Measurements from ENCODE around the gene XPC. TPM values are rescaled to one million over a fixed set of nuclear protein-coding genes. Genes with fewer than 3 reads are reported as not detected.

The XPC gene
- total and polyA plus RNA-seq, 4 donors, result 12.7 to 26.7 (median 14.2) TPM

DNA sequence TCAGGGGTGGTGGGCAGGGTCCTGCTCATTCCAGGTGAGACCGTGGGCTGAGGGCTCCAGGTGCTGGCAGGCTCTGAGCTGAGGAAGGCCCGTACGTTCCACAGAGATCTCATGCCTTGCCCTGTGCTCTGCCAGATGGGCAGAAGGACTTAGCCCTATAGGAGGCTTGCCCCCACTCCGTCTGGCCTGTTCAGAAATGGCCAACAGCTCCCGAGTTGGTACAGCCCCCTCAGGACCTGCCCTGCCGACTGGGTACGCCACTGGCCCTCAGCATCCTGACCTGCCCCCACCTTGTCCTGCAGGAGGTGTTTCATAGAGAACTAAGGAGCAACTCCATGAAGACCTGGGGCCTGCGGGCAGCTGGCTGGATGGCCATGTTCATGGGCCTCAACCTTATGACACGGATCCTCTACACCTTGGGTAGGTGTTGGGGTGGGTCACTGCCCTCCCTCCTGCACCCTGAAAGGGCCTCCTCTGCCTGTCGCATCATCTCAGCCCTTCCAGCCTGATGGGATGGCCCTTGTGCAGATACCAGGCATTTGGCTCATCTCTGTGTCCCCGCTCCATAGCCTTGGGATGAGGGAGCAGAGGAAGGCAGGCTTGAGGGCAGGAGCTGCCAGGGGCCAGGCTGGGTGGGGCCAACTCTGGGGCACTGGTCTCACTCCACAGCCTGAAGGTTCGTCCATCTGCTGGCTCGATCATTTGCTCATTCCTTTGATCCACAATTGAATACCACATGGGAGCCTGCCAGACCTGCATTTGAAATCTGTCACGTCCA is 39.3 kb downstream of the XPC start:
- H3K36me3 ChIP-seq (ENCODE audit: control insufficient read depth in 4 of 4, insufficient read depth in 3 of 4, low read depth in 1 of 4, low read length in 3 of 4), result peaks cover 0 to 22% (median 16%) of the 10 kb centered on the region in 4 donors

DNA sequence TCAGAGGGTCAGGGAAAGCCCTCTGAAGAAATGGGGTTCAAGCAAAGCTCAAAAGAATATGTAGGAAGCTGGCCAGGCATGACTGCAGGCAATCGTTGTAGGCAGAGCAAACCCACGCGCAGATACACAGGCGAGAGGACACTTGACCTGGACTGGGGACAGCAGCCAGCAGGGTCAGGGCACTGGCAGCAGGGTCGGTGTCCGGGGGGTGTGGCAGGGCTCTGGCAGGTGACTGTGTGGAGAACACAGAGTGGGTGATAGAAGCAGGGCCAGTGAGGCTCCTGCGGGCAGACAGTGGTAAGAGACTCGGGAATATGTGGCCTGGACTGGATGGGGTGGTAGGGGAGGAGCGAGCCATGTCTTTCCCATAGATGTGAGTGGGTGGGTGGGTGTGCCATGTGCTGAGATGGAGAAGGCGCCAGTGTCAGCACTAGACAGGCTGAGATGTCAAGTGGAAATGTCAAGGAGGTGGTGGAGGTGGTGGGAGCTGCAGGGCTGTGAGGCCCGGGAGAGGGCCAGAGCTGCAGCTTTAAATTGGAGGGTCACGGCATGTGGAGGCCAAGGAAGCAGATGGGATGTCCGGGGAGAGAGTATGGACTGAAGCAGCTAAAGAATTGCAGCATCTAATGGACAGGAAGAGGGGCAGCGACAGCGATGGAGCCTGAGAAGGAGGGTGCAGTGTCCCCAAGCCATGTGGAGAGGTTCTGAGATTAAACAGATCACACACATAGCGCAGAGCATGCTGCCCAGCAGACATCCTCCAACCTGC is 40.1 kb downstream of the XPC start:
- Histone ChIP-seq H3K4me1 (ENCODE audit: control insufficient read depth in 4 of 4, insufficient read depth in 4 of 4, low read length in 3 of 4) (peaks cover 21 to 72% (median 60%) of the 10 kb centered on the region in 4 donors), H3K27ac (ENCODE audit: low read depth in 1 of 2, low read length in 2 of 2) (peak overlapping the region in 1 of 2 donors; percentile 23), H3K4me3 (ENCODE audit: low read depth in 1 of 3, low read length in 3 of 3) (no peak overlapping the region), H3K27me3 (ENCODE audit: control insufficient read depth in 4 of 4, insufficient read depth in 4 of 4, low read length in 3 of 4) (no peaks in the 10 kb centered on the region), H3K36me3 (ENCODE audit: control insufficient read depth in 4 of 4, insufficient read depth in 3 of 4, low read depth in 1 of 4, low read length in 3 of 4) (peaks cover 3 to 30% (median 20%) of the 10 kb centered on the region in 4 donors), H3K9me3 (ENCODE audit: control insufficient read depth in 4 of 4, low read length in 3 of 4) (no peaks in the 10 kb centered on the region), H3K9ac (ENCODE audit: low read depth in 1 of 2, low read length in 2 of 2) (no peak overlapping the region)
- peak; percentile 62 for DNase-seq (ENCODE audit: low spot score)
- 70% methylated on average over 16 of the region's 16 CpGs for WGBS
- TF ChIP-seq, protein P1, sequence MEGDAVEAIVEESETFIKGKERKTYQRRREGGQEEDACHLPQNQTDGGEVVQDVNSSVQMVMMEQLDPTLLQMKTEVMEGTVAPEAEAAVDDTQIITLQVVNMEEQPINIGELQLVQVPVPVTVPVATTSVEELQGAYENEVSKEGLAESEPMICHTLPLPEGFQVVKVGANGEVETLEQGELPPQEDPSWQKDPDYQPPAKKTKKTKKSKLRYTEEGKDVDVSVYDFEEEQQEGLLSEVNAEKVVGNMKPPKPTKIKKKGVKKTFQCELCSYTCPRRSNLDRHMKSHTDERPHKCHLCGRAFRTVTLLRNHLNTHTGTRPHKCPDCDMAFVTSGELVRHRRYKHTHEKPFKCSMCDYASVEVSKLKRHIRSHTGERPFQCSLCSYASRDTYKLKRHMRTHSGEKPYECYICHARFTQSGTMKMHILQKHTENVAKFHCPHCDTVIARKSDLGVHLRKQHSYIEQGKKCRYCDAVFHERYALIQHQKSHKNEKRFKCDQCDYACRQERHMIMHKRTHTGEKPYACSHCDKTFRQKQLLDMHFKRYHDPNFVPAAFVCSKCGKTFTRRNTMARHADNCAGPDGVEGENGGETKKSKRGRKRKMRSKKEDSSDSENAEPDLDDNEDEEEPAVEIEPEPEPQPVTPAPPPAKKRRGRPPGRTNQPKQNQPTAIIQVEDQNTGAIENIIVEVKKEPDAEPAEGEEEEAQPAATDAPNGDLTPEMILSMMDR (IDR thresholded peaks at IDR 0.05; ENCODE audit: low read depth, low read length, missing input control), result no peak
- TF ChIP-seq, protein P2, sequence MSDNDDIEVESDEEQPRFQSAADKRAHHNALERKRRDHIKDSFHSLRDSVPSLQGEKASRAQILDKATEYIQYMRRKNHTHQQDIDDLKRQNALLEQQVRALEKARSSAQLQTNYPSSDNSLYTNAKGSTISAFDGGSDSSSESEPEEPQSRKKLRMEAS (IDR thresholded peaks at IDR 0.05), result peak; percentile 62
- TF ChIP-seq YY1 (IDR thresholded peaks at IDR 0.05) (peak; percentile 19), FOXA1 (IDR thresholded peaks at IDR 0.05) (no peak), NR2F2 (IDR thresholded peaks at IDR 0.05) (peak; percentile 57), GABPA (IDR thresholded peaks at IDR 0.05 in 1 of 2, conservative IDR thresholded peaks at IDR 0.05 in 1 of 2) (no peak), RAD21 (IDR thresholded peaks at IDR 0.05) (no peak), TAF1 (conservative IDR thresholded peaks at IDR 0.05) (no peak), RXRA (IDR thresholded peaks at IDR 0.05) (peak; percentile 99), JUND (IDR thresholded peaks at IDR 0.05) (peak in 1 of 2 donors; percentile 35), HNF4A (conservative IDR thresholded peaks at IDR 0.05) (peak; percentile 88 to 94)
- TF ChIP-seq, protein P3, sequence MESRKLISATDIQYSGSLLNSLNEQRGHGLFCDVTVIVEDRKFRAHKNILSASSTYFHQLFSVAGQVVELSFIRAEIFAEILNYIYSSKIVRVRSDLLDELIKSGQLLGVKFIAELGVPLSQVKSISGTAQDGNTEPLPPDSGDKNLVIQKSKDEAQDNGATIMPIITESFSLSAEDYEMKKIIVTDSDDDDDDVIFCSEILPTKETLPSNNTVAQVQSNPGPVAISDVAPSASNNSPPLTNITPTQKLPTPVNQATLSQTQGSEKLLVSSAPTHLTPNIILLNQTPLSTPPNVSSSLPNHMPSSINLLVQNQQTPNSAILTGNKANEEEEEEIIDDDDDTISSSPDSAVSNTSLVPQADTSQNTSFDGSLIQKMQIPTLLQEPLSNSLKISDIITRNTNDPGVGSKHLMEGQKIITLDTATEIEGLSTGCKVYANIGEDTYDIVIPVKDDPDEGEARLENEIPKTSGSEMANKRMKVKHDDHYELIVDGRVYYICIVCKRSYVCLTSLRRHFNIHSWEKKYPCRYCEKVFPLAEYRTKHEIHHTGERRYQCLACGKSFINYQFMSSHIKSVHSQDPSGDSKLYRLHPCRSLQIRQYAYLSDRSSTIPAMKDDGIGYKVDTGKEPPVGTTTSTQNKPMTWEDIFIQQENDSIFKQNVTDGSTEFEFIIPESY (IDR thresholded peaks at IDR 0.05), result peak; percentile 41
- TF ChIP-seq, protein P4, sequence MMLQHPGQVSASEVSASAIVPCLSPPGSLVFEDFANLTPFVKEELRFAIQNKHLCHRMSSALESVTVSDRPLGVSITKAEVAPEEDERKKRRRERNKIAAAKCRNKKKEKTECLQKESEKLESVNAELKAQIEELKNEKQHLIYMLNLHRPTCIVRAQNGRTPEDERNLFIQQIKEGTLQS (IDR thresholded peaks at IDR 0.05), result no peak

More for the DNA sequence above, 39.3 kb downstream of the XPC start:
- WGBS, result 88% methylated on average over 14 of the region's 14 CpGs
- Histone ChIP-seq H3K4me3 (ENCODE audit: low read depth in 1 of 3, low read length in 3 of 3) (no peak overlapping the region), H3K4me1 (ENCODE audit: control insufficient read depth in 4 of 4, insufficient read depth in 4 of 4, low read length in 3 of 4) (peaks cover 21 to 78% (median 67%) of the 10 kb centered on the region in 4 donors), H3K27me3 (ENCODE audit: control insufficient read depth in 4 of 4, insufficient read depth in 4 of 4, low read length in 3 of 4) (no peaks in the 10 kb centered on the region), H3K9me3 (ENCODE audit: control insufficient read depth in 4 of 4, low read length in 3 of 4) (no peaks in the 10 kb centered on the region), H3K27ac (ENCODE audit: low read depth in 1 of 2, low read length in 2 of 2) (no peak overlapping the region), H3K9ac (ENCODE audit: low read depth in 1 of 2, low read length in 2 of 2) (no peak overlapping the region)
- DNase-seq (ENCODE audit: low spot score), result no peak
- no peak for TF ChIP-seq SP1 (IDR thresholded peaks at IDR 0.05)
- no peak for TF ChIP-seq EGR1 (IDR thresholded peaks at IDR 0.05; ENCODE audit: low read depth in 2 of 2)
- no peak for TF ChIP-seq JUND (IDR thresholded peaks at IDR 0.05)
- TF ChIP-seq, protein P3 (IDR thresholded peaks at IDR 0.05), result no peak
- TF ChIP-seq, protein P5, sequence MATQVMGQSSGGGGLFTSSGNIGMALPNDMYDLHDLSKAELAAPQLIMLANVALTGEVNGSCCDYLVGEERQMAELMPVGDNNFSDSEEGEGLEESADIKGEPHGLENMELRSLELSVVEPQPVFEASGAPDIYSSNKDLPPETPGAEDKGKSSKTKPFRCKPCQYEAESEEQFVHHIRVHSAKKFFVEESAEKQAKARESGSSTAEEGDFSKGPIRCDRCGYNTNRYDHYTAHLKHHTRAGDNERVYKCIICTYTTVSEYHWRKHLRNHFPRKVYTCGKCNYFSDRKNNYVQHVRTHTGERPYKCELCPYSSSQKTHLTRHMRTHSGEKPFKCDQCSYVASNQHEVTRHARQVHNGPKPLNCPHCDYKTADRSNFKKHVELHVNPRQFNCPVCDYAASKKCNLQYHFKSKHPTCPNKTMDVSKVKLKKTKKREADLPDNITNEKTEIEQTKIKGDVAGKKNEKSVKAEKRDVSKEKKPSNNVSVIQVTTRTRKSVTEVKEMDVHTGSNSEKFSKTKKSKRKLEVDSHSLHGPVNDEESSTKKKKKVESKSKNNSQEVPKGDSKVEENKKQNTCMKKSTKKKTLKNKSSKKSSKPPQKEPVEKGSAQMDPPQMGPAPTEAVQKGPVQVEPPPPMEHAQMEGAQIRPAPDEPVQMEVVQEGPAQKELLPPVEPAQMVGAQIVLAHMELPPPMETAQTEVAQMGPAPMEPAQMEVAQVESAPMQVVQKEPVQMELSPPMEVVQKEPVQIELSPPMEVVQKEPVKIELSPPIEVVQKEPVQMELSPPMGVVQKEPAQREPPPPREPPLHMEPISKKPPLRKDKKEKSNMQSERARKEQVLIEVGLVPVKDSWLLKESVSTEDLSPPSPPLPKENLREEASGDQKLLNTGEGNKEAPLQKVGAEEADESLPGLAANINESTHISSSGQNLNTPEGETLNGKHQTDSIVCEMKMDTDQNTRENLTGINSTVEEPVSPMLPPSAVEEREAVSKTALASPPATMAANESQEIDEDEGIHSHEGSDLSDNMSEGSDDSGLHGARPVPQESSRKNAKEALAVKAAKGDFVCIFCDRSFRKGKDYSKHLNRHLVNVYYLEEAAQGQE (IDR thresholded peaks at IDR 0.05), result no peak
- TF ChIP-seq, protein P2 (IDR thresholded peaks at IDR 0.05), result no peak
- TF ChIP-seq HNF4G (IDR thresholded peaks at IDR 0.05), result no peak
- TF ChIP-seq YY1 (IDR thresholded peaks at IDR 0.05), result no peak
